ENCODE measurements around the gene SNAI3.

Gene SNAI3

GRCh38 chr16:88705801-88706228 lies 19.5 kb upstream of the SNAI3 start:
- DNase-seq (ENCODE audit: low read depth in 2 of 2) = no peak

GRCh38 chr16:88705076-88705684 lies 18.9 kb upstream of the SNAI3 start:
- DNase-seq (ENCODE audit: low read depth in 2 of 2) = no peak

GRCh38 chr16:88703486-88704309 lies 17.4 kb upstream of the SNAI3 start:
- peak; percentile 50 to 65 for DNase-seq (ENCODE audit: low read depth in 2 of 2)

- DNase-seq (ENCODE audit: low read depth in 2 of 2) = no peak
These were observed 16.3 kb upstream of the SNAI3 start for GRCh38 chr16:88702371-88703210.

- no peak for DNase-seq (ENCODE audit: low read depth in 2 of 2)
These were observed 15.5 kb upstream of the SNAI3 start for GRCh38 chr16:88701581-88702370.

GRCh38 chr16:88700636-88701482 lies 14.6 kb upstream of the SNAI3 start:
- DNase-seq (ENCODE audit: low read depth in 2 of 2) = peak; percentile 92 to 93

- no peak for DNase-seq (ENCODE audit: low read depth in 2 of 2)
These were observed 14.0 kb upstream of the SNAI3 start for GRCh38 chr16:88700322-88700635.

- DNase-seq (ENCODE audit: low read depth in 2 of 2) = no peak
These were observed 12.9 kb upstream of the SNAI3 start for GRCh38 chr16:88699180-88699579.

GRCh38 chr16:88698646-88699045 lies 12.3 kb upstream of the SNAI3 start:
- DNase-seq (ENCODE audit: low read depth in 2 of 2) = no peak

GRCh38 chr16:88697831-88698615 lies 11.7 kb upstream of the SNAI3 start:
- no peak for DNase-seq (ENCODE audit: low read depth in 2 of 2)

GRCh38 chr16:88697116-88697830 lies 11.0 kb upstream of the SNAI3 start:
- DNase-seq (ENCODE audit: low read depth in 2 of 2) = no peak

GRCh38 chr16:88696441-88696840 lies 10.1 kb upstream of the SNAI3 start:
- DNase-seq (ENCODE audit: low read depth in 2 of 2) = no peak

- no peak for DNase-seq (ENCODE audit: low read depth in 2 of 2)
These were observed 9.4 kb upstream of the SNAI3 start for GRCh38 chr16:88695753-88696152.

GRCh38 chr16:88695218-88695617 lies 8.9 kb upstream of the SNAI3 start:
- DNase-seq (ENCODE audit: low read depth in 2 of 2) = no peak

- no peak for DNase-seq (ENCODE audit: low read depth in 2 of 2)
These were observed 8.1 kb upstream of the SNAI3 start for GRCh38 chr16:88694221-88695087.

GRCh38 chr16:88693420-88694177 lies 7.3 kb upstream of the SNAI3 start:
- no peak for DNase-seq (ENCODE audit: low read depth in 2 of 2)

- no peak for DNase-seq (ENCODE audit: low read depth in 2 of 2)
These were observed 6.6 kb upstream of the SNAI3 start for GRCh38 chr16:88692861-88693260.
